Stimulated activated CD4-positive, alpha-beta T cell treated with anti-CD3 and anti-CD28 coated beads, Interleukin-4, amount 100 ng/mL, for 1 hour (primary cell): ENCODE measurements around the gene LHPP.
"Not testable (repeated sequence)": the region's sequence is repeated elsewhere in the genome, so short reads cannot be mapped to it uniquely, and the experiment has no call there.

ENCODE experiments used
- DNase-seq: peaks from one replicate; pipeline ENCODE4 v3.0.0-alpha.2; 2020

The LHPP gene

GRCh38 chr10:124539935-124540641 lies 78.5 kb downstream of the LHPP start:
- peak; percentile 75 for DNase-seq

- DNase-seq, result no peak
Observed at GRCh38 chr10:124541076-124541903, 79.7 kb downstream of the LHPP start.

- no peak for DNase-seq
Observed at GRCh38 chr10:124542336-124542735, 80.7 kb downstream of the LHPP start.

GRCh38 chr10:124543146-124543545 lies 81.5 kb downstream of the LHPP start:
- DNase-seq, result no peak

- no peak for DNase-seq
Observed at GRCh38 chr10:124543971-124544370, 82.3 kb downstream of the LHPP start.

GRCh38 chr10:124544711-124545110 lies 83.1 kb downstream of the LHPP start:
- DNase-seq, result no peak

GRCh38 chr10:124545351-124546054 lies 83.9 kb downstream of the LHPP start:
- peak; percentile 13 for DNase-seq

- DNase-seq, result no peak
Observed at GRCh38 chr10:124546055-124546369, 84.4 kb downstream of the LHPP start.

- no peak for DNase-seq
Observed at GRCh38 chr10:124546957-124547646, 85.5 kb downstream of the LHPP start.

- DNase-seq, result no peak
Observed at GRCh38 chr10:124547647-124548168, 86.1 kb downstream of the LHPP start.

- DNase-seq, result not testable (repeated sequence)
Observed at GRCh38 chr10:124549171-124549570, 87.5 kb downstream of the LHPP start.

- DNase-seq, result no peak
Observed at GRCh38 chr10:124550293-124551034, 88.8 kb downstream of the LHPP start.

- no peak for DNase-seq
Observed at GRCh38 chr10:124551097-124551496, 89.5 kb downstream of the LHPP start.

- DNase-seq, result no peak
Observed at GRCh38 chr10:124551755-124552154, 90.1 kb downstream of the LHPP start.

- no peak for DNase-seq
Observed at GRCh38 chr10:124552691-124553276, 91.2 kb downstream of the LHPP start.

GRCh38 chr10:124554085-124554858 lies 92.6 kb downstream of the LHPP start:
- DNase-seq, result no peak

GRCh38 chr10:124557167-124557566 lies 95.5 kb downstream of the LHPP start:
- DNase-seq, result no peak

GRCh38 chr10:124557648-124558338 lies 96.2 kb downstream of the LHPP start:
- no peak for DNase-seq

- no peak for DNase-seq
Observed at GRCh38 chr10:124558339-124559321, 97.0 kb downstream of the LHPP start.
